GM15510 (cell line): ENCODE data around the gene CDK19.

ENCODE experiments used
- POLR2A ChIP-seq: IDR thresholded peaks from 3 replicates; pipeline ENCODE4 v1.6.1; 2011; ENCODE audit warnings: borderline replicate concordance; ENCODE audit not compliant: insufficient read length; ENCODE audit errors: extremely low read depth

CDK19 gene

DNA sequence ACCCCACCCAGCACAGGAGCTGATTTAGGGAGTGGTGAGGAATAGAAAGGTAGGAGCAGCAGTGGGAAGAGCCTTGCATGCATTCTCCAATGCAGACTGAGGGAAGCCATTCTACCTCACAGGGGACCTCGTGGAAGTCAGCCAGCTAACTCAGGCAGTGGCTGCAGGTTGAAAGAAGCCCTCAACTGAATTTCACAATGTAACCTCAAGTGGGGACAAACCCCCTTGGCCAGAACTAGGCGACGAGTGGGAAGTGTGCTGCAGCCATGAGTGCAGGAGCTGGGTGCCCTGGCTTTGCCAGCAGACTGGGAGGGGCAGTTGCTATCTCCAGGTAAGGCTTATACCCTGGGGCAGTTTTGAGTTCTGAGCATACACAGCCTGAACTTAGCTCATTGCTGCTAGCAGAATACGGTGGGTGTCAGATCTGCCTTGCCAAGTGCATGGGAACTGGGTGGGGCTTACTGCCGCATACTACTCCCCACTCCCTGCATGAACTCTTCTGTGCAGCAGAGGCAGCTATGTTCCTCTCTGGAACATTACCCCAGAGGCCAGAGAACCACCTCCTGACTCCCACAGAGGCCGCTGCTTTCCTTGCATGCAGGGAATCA is 126.5 kb downstream of the CDK19 start:
- no peak for TF ChIP-seq POLR2A

DNA sequence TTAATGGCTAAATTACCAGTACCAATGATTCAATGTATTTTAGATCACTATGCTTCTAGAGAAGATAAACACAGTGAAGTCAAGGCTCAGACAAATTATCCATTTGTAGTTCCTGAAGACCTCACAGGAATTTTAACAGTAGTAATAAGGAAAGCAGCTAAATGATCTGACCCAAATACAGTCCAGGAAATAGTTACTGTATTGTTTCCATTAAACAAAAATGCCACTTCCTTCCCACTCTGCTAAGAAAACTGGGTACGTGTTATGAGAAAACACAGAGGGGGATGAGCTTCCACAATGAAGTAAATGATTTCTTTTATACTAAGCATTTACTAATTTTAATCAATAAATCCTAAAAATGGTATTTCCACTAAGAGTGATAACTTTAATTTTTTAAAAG is 127.9 kb downstream of the CDK19 start:
- no peak for TF ChIP-seq POLR2A

DNA sequence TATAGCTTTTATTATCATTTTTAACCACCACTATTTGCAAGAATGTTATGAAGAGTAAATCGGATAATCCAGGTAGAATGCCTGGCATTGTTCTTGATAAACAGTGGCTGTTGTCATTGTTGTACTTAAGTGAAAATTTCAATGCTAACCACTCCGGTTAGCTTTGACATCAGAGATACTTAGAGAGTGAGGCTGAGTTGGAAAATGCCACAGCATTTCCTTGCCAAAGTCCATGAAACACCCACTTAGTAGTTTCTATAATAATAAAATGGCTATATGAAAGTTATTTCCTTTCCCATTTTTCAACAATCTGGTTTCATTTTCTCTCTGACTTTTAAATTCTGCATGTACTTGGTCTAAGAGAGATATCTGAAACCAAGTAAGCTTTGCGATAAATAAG is 132.0 kb downstream of the CDK19 start:
- no peak for TF ChIP-seq POLR2A

DNA sequence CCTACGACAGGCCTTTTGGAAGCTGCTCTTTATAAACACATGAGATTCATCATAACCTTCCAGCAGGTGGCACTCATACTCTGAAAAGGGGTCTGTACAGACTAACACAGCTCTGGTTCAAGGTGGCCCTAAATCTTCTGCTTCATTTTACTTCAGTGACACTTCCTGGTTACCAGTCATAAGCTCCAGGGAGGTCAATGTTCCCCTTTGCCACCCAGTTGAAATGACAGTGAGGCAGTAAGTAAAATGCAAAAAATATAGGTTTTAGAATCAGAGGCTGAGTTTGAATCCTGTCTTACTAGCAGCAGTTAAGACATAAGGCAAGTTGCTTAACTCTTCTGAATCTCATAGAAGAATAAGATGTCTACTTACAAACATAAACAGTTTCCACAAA is 132.8 kb downstream of the CDK19 start:
- no peak for TF ChIP-seq POLR2A

- TF ChIP-seq POLR2A = no peak
Observed at GRCh38 chr6:110681543-110682459, 133.5 kb downstream of the CDK19 start.

DNA sequence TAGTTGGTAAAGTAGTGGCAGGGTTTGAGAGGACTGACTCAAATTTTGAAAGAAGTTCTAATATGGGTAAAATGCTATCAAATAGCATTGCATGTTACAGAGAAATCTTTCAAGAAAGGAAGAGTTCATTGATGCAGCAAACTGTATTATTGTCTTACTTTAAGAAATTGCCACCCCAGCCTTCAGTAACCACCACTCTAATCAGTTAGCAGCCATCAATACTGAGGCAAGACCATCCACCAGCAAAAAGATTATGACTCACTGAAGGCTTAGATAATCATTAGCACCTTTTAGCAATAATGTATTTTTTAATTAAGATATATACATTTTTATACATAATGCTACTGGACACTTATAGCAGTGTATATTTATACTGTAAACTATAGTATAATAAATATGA is 138.9 kb downstream of the CDK19 start:
- TF ChIP-seq POLR2A = no peak

DNA sequence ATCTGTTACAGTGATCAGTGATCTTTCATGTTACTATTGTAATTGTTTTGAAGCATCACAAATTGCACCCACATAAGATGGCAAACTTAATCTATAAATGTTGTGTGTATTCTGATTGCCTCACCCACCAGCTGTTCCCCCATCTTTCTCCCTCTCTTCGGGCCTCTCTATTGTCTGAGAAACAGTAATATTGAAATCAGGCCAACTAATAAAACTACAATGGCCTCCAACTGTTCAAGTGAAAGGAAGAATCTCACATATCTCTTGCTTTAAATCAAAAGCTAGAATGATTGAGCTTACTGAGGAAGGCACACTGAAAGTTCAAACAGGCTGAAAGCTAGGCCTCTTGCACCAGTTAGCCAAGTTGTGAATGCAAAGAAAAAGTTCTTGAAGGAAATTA is 141.2 kb downstream of the CDK19 start:
- no peak for TF ChIP-seq POLR2A

GRCh38 chr6:110672122-110672521 is 143.1 kb downstream of the CDK19 start:
- no peak for TF ChIP-seq POLR2A

DNA sequence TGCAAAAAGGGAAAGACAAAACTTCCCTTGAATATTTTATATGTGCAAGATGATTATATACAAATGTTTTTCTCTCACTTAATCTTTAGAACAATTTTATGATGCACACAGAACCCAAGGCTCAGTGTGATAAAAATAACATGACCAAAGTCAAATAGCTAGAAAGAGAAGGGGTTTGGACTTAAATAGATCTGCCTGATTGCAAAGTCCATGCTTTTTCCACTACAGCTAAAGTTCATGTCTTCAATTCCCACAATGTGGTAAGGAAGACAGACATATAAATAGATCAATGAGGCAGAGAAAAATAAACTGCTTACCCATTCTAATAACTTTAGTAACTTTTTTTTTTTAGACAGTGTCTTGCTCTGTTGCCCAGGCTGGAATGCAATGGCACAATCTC is 143.8 kb downstream of the CDK19 start:
- TF ChIP-seq POLR2A = no peak

GRCh38 chr6:110665600-110665999 is 149.7 kb downstream of the CDK19 start:
- TF ChIP-seq POLR2A = no peak

DNA sequence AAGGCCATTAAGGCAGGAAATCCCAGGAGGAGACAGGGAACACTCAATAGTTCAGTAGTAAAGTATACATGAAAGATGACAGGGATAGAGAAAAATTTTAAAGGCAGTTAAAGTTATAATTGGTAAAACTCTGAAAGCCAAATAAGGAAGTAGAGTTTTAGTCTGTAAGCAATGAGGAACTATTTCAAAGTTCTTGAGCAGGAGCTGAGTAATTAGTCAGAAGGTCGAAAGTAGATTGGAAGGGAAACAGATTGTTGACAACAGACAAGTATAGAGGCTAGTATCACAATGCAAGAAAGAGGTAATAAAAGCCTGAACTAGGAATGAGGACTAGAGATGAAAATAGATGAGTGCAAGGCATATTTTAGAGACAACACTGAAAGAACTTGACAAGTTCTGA is 150.3 kb downstream of the CDK19 start:
- no peak for TF ChIP-seq POLR2A

GRCh38 chr6:110662490-110663211 is 152.6 kb downstream of the CDK19 start:
- no peak for TF ChIP-seq POLR2A

- no peak for TF ChIP-seq POLR2A
Observed at GRCh38 chr6:110661414-110661813, 153.9 kb downstream of the CDK19 start.

GRCh38 chr6:110660066-110660655 is 155.1 kb downstream of the CDK19 start:
- no peak for TF ChIP-seq POLR2A

DNA sequence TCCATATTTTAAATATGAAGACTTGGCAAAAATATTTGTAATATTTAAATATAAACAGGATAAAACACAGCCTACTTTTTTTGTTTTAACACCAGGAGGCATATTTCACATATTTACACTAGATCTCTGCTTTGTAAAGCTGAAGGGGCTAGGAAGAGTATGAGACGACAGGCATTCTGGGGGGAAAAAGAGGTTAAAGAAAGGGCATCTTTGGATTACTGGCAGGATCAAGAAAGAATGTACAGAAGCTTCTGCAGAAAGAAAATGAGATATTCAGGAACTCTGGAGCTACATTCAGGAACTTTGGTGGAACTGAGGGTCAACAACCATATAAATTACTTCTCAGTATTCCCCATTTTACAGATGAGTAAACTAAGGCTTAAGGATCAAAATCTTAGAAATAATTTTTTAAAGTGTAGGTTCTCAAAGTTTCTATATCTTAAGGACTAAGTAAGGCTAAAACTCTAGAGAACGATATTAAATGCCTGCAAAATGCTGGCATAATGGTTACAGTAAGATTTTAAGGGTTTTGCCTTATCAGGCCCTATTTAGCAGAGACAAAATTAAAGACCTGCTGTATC is 156.5 kb downstream of the CDK19 start:
- no peak for TF ChIP-seq POLR2A
